ENCODE measurements around the gene GRID1. TPM values are rescaled to one million over a fixed set of nuclear protein-coding genes. Genes with fewer than 3 reads are reported as not detected.

The GRID1 gene
- polyA plus RNA-seq, 1 donor (not counting 4 experiments of a cell fraction or from before 2014, with no cell fraction given): 0.01 TPM

DNA sequence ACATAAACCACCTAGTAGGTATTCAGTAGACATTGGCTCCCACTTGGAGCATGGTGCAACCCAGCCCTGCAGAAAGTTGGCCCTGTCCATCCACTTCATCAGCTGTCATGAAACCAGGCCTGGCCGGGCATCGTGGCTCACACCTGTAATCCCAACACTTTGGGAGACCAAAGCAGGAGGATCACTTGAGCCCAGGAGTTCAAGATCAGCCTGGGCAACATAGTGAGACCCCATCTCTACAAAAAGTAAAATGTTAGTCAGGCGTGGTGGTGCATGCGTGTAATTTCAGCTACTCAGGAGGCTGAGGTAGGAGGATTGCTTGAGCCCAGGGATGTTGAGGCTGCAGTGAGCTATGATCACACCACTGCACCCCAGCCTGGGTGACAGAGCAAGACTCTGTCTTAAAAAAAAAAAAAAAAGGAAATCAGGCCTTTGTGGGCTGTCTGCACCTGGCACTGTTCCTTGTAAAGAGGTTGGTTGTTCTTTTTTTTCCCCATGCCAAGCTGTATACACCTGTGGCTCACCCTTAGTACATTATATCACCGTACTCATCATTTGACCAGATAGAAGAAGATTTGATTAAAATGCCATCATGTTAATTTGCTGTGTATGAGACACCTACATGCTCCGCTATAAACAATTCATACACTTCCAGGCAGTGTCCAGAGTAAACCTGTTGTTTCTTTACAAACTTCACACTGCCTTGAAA is 45.4 kb upstream of the GRID1 start:
- no peak overlapping the region for H3K4me3 ChIP-seq (ENCODE audit: control insufficient read depth in 2 of 3, extremely low read depth in 1 of 3, insufficient read depth in 2 of 3, low read depth in 1 of 3, low read length in 3 of 3)
- H3K9me3 ChIP-seq (ENCODE audit: control insufficient read depth, low read depth, low read length): peaks cover 4% of the 10 kb centered on the region
- no peak overlapping the region for H2AFZ ChIP-seq (ENCODE audit: control insufficient read depth, low read length)
- DNase-seq (ENCODE audit: low read depth, low spot score) (no peak), FAIRE-seq (no peak)
- no peak overlapping the region for H3K27ac ChIP-seq (ENCODE audit: control insufficient read depth, insufficient read depth, low read length)
- H3K9ac ChIP-seq (ENCODE audit: control insufficient read depth, extremely low read depth, insufficient read depth, low read length): no peak overlapping the region
- no peaks in the 10 kb centered on the region for H3K79me2 ChIP-seq (ENCODE audit: control insufficient read depth, insufficient read depth, low read length)
- H4K20me1 ChIP-seq (ENCODE audit: control insufficient read depth, extremely low read depth, insufficient read depth, low read length): no peaks in the 10 kb centered on the region
- no peaks in the 10 kb centered on the region for H3K9me1 ChIP-seq (ENCODE audit: control insufficient read depth, extremely low read depth, insufficient read depth, low read length)
- no peaks in the 10 kb centered on the region for H3K4me1 ChIP-seq (ENCODE audit: control insufficient read depth, extremely low read depth, insufficient read depth, low read length)
- no peak for TF ChIP-seq EZH2 (IDR thresholded peaks at IDR 0.05; ENCODE audit: low read length)
- TF ChIP-seq, protein P1, sequence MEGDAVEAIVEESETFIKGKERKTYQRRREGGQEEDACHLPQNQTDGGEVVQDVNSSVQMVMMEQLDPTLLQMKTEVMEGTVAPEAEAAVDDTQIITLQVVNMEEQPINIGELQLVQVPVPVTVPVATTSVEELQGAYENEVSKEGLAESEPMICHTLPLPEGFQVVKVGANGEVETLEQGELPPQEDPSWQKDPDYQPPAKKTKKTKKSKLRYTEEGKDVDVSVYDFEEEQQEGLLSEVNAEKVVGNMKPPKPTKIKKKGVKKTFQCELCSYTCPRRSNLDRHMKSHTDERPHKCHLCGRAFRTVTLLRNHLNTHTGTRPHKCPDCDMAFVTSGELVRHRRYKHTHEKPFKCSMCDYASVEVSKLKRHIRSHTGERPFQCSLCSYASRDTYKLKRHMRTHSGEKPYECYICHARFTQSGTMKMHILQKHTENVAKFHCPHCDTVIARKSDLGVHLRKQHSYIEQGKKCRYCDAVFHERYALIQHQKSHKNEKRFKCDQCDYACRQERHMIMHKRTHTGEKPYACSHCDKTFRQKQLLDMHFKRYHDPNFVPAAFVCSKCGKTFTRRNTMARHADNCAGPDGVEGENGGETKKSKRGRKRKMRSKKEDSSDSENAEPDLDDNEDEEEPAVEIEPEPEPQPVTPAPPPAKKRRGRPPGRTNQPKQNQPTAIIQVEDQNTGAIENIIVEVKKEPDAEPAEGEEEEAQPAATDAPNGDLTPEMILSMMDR (optimal IDR thresholded peaks at IDR 0.05 in 1 of 3, IDR thresholded peaks at IDR 0.05 in 1 of 3, conservative IDR thresholded peaks at IDR 0.05 in 1 of 3; ENCODE audit: extremely low read depth in 1 of 3, insufficient read depth in 2 of 3, low read length in 3 of 3): no peak
- H3K27me3 ChIP-seq (ENCODE audit: control insufficient read depth, extremely low read depth, insufficient read depth, low read length): no peaks in the 10 kb centered on the region
- dilution Hi-C loops (cut with MboI; ENCODE audit: extremely low pct_ligation_motif_present, low sequenced_read_pairs): no loop called here
- H3K36me3 ChIP-seq (ENCODE audit: control insufficient read depth in 2 of 2, extremely low read depth in 1 of 2, insufficient read depth in 2 of 2, low read length in 2 of 2): no peaks in the 10 kb centered on the region
- H3K4me2 ChIP-seq (ENCODE audit: control insufficient read depth, extremely low read depth, insufficient read depth, low read depth, low read length): no peak overlapping the region

DNA sequence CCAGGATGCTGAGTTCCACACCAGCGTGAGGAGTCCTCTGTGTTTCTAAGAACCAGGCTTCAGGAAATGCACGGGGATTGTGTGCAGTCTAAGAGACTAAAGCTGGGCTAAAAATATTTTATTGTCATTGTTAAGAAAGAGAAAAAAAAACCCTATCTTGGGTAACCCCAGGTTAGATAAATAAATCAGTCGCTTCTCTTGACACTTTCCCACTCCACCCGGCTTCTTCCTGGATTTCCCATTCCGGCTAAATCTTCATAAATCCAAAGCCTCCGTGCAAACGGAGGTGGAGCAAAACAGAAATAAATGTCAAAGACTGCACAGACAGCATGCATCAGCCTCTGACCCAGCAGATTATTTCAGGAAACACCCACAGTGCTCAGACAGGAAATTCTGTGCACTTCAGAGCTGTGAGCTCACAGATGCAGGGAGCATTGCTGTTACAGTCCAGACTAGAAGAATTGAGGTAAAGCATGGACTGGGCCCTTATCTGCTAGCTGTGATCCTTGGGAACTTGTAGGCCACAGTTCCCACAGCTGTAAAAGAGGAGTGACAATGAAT is 44.8 kb upstream of the GRID1 start:
- no peak overlapping the region for H2AFZ ChIP-seq (ENCODE audit: control insufficient read depth, low read length)
- FAIRE-seq: no peak
- no peak overlapping the region for H3K27ac ChIP-seq (ENCODE audit: control insufficient read depth, insufficient read depth, low read length)
- DNase-seq (ENCODE audit: low read depth, low spot score): no peak
- no peaks in the 10 kb centered on the region for H4K20me1 ChIP-seq (ENCODE audit: control insufficient read depth, extremely low read depth, insufficient read depth, low read length)
- H3K9ac ChIP-seq (ENCODE audit: control insufficient read depth, extremely low read depth, insufficient read depth, low read length): no peak overlapping the region
- no peaks in the 10 kb centered on the region for H3K4me1 ChIP-seq (ENCODE audit: control insufficient read depth, extremely low read depth, insufficient read depth, low read length)
- H3K36me3 ChIP-seq (ENCODE audit: control insufficient read depth in 2 of 2, extremely low read depth in 1 of 2, insufficient read depth in 2 of 2, low read length in 2 of 2): no peaks in the 10 kb centered on the region
- H3K79me2 ChIP-seq (ENCODE audit: control insufficient read depth, insufficient read depth, low read length): no peaks in the 10 kb centered on the region
- TF ChIP-seq EZH2 (IDR thresholded peaks at IDR 0.05; ENCODE audit: low read length): no peak
- TF ChIP-seq, protein P1 (optimal IDR thresholded peaks at IDR 0.05 in 1 of 3, IDR thresholded peaks at IDR 0.05 in 1 of 3, conservative IDR thresholded peaks at IDR 0.05 in 1 of 3; ENCODE audit: extremely low read depth in 1 of 3, insufficient read depth in 2 of 3, low read length in 3 of 3): no peak
- H3K9me1 ChIP-seq (ENCODE audit: control insufficient read depth, extremely low read depth, insufficient read depth, low read length): no peaks in the 10 kb centered on the region
- H3K4me2 ChIP-seq (ENCODE audit: control insufficient read depth, extremely low read depth, insufficient read depth, low read depth, low read length): no peak overlapping the region
- H3K4me3 ChIP-seq (ENCODE audit: control insufficient read depth in 2 of 3, extremely low read depth in 1 of 3, insufficient read depth in 2 of 3, low read depth in 1 of 3, low read length in 3 of 3): no peak overlapping the region
- no peaks in the 10 kb centered on the region for H3K27me3 ChIP-seq (ENCODE audit: control insufficient read depth, extremely low read depth, insufficient read depth, low read length)
- peaks cover 4% of the 10 kb centered on the region for H3K9me3 ChIP-seq (ENCODE audit: control insufficient read depth, low read depth, low read length)
- dilution Hi-C loops (cut with MboI; ENCODE audit: extremely low pct_ligation_motif_present, low sequenced_read_pairs): no loop called here
